ENCODE data around the gene LPCAT1. TPM values are rescaled to one million over a fixed set of nuclear protein-coding genes. Genes with fewer than 3 reads are reported as not detected.
"Not testable (repeated sequence)": the region's sequence is repeated elsewhere in the genome, so short reads cannot be mapped to it uniquely, and the experiment has no call there.

Gene LPCAT1
- total and polyA plus RNA-seq, 2 donors (not counting 3 experiments of a cell fraction or from before 2014, with no cell fraction given): 28.9 to 57.2 TPM

DNA sequence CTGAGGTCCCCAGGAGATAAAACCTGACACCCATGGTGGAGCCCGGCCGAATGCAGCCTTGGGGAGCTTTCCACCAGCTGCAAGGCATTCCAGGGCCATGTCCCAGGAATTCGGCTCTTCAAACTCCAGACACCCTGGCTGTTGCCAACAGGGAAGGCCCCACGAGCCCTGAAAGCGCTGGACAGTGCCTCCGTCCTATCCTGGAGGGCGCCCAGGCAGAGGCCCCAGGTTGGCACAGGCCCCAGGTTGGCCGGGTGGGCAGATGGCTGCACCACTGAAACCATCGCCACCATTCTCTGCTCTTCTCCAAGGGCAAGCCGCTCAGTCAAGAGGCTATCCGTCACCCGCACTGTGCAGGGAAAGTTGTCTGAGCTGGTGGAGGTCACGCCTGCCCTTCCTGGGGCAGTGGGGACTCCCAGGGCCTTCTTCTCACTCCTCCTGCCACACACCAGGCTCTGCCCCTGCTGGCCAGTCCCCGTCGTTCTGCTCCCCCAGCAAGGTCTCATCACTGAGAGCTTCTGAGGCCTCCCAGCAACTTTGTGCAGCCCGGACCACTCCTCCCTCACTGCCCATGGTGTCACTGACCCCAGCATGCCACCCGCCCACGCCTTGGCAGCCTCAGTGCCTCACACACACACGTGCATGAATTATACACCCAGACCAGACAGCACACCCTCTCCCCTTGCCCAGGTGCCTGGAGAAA is 99.7 kb downstream of the LPCAT1 start:
- Histone ChIP-seq H3K9me3 (replicated peaks; ENCODE audit: control insufficient read depth, insufficient read depth, low read length) (peaks cover 2% of the 10 kb centered on the region), H3K9ac (replicated peaks; ENCODE audit: extremely low read depth, insufficient read depth, low read length) (no peak overlapping the region), H2AFZ (ENCODE audit: low read depth, low read length) (no peak overlapping the region), H3K79me2 (ENCODE audit: control insufficient read depth, insufficient read depth, low read length) (no peaks in the 10 kb centered on the region), H3K4me2 (ENCODE audit: insufficient read depth, low read length) (no peak overlapping the region), H3K4me1 (ENCODE audit: control insufficient read depth, extremely low read depth, insufficient read depth, low read length) (no peaks in the 10 kb centered on the region), H3K27ac (ENCODE audit: insufficient read depth, low read depth, low read length) (no peak overlapping the region), H3K36me3 (ENCODE audit: control insufficient read depth in 2 of 2, extremely low read depth in 1 of 2, insufficient read depth in 2 of 2, low read length in 2 of 2) (no peaks in the 10 kb centered on the region), H4K20me1 (replicated peaks; ENCODE audit: control insufficient read depth, extremely low read depth, insufficient read depth, low read length) (no peaks in the 10 kb centered on the region), H3K4me3 (replicated peaks in 1 of 3; ENCODE audit: insufficient read depth in 1 of 3, low read depth in 1 of 3, low read length in 3 of 3) (no peak overlapping the region), H3K9me1 (replicated peaks; ENCODE audit: control insufficient read depth, extremely low read depth, insufficient read depth, low read length) (no peaks in the 10 kb centered on the region), H3K27me3 (ENCODE audit: control insufficient read depth in 2 of 2, insufficient read depth in 2 of 2, low read length in 2 of 2) (no peaks in the 10 kb centered on the region)
- ChIA-PET POLR2A (no interaction called here), CTCF (no interaction called here)
- no peak for FAIRE-seq
- no peak for TF ChIP-seq POLR2AphosphoS5 (IDR thresholded peaks at IDR 0.05; ENCODE audit: insufficient read depth, low read depth, low read length)
- no peak for TF ChIP-seq POLR2A (IDR thresholded peaks at IDR 0.05; ENCODE audit: low read depth, low read length)
- TF ChIP-seq MYC (IDR thresholded peaks at IDR 0.05; ENCODE audit: low read depth, low read length): no peak
- TF ChIP-seq FOS (IDR thresholded peaks at IDR 0.05; ENCODE audit: borderline replicate concordance, insufficient read depth, low read length): no peak
- intact Hi-C loops (cut with micrococcal nuclease) (no loop called here), dilution Hi-C loops (cut with MboI; ENCODE audit: extremely low pct_ligation_motif_present, low sequenced_read_pairs) (no loop called here)
- no peak for DNase-seq (ENCODE audit: low read depth, low spot score)
- BruUV-seq (replicated peaks): no TSS peak

DNA sequence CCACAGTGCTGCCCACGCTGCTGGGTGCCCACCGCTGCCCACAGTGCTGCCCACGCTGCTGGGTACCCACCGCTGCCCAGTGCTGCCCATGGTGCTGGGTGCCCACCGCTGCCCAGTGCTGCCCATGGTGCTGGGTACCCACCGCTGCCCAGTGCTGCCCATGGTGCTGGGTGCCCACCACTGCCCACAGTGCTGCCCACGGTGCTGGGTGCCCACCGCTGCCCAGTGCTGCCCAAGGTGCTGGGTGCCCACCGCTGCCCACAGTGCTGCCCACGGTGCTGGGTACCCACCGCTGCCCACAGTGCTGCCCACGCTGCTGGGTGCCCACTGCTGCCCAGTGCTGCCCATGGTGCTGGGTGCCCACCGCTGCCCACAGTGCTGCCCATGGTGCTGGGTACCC is 101.2 kb downstream of the LPCAT1 start:
- H3K79me2 ChIP-seq (ENCODE audit: control insufficient read depth, insufficient read depth, low read length); H4K20me1 ChIP-seq (replicated peaks; ENCODE audit: control insufficient read depth, extremely low read depth, insufficient read depth, low read length); H3K4me1 ChIP-seq (ENCODE audit: control insufficient read depth, extremely low read depth, insufficient read depth, low read length); H2AFZ ChIP-seq (ENCODE audit: low read depth, low read length); BruUV-seq (replicated peaks); POLR2A ChIA-PET; H3K27me3 ChIP-seq (ENCODE audit: control insufficient read depth in 2 of 2, insufficient read depth in 2 of 2, low read length in 2 of 2); H3K9me1 ChIP-seq (replicated peaks; ENCODE audit: control insufficient read depth, extremely low read depth, insufficient read depth, low read length); CTCF ChIA-PET; H3K9ac ChIP-seq (replicated peaks; ENCODE audit: extremely low read depth, insufficient read depth, low read length); H3K27ac ChIP-seq (ENCODE audit: insufficient read depth, low read depth, low read length); H3K4me2 ChIP-seq (ENCODE audit: insufficient read depth, low read length); H3K36me3 ChIP-seq (ENCODE audit: control insufficient read depth in 2 of 2, extremely low read depth in 1 of 2, insufficient read depth in 2 of 2, low read length in 2 of 2); dilution Hi-C loops (cut with MboI; ENCODE audit: extremely low pct_ligation_motif_present, low sequenced_read_pairs); DNase-seq (ENCODE audit: low read depth, low spot score); intact Hi-C loops (cut with micrococcal nuclease); FAIRE-seq; H3K4me3 ChIP-seq (replicated peaks in 1 of 3; ENCODE audit: insufficient read depth in 1 of 3, low read depth in 1 of 3, low read length in 3 of 3); H3K9me3 ChIP-seq (replicated peaks; ENCODE audit: control insufficient read depth, insufficient read depth, low read length): not testable (repeated sequence)
